CD4-positive, alpha-beta T cell (primary cell): ENCODE results near the gene HRG. TPM values are rescaled to one million over a fixed set of nuclear protein-coding genes. Genes with fewer than 3 reads are reported as not detected.

Experiments used
- ATAC-seq: fragments of 200-7000 bp; cut with Tn5 transposase; one replicate; pipeline ENCODE4 v1.10.0; 2022; ENCODE audit warnings: mild to moderate bottlenecking; ENCODE audit not compliant: poor library complexity
- CTCF ChIA-PET: fragments of 350-600 bp; sonication (Branson Sonifier 250); formaldehyde crosslinking; loops from one replicate; lab custom pipeline; 2021; ENCODE audit warnings: antibody characterized with exemption, inconsistent platforms; lab: Charles Lee
- POLR2A ChIA-PET: fragments of 350-600 bp; sonication (Branson Sonifier 250); formaldehyde crosslinking; loops from one replicate; lab custom pipeline; 2021; ENCODE audit warnings: antibody characterized with exemption, inconsistent platforms; lab: Charles Lee
- DNase-seq, 14 experiments: peaks; one replicate each; pipeline ENCODE4 v3.0.0-alpha.2; 2013 to 2020; ENCODE audit warnings: mixed read lengths in 2 of 14
- H3K27ac ChIP-seq, 2 donors: one replicate each; pipeline versions ENCODE4 v1.5.1 to v1.7.0; 2013; ENCODE audit warnings: low read length in 2 of 2, low read depth in 1 of 2, mild to moderate bottlenecking in 1 of 2
- H3K27me3 ChIP-seq, 2 experiments: 1 replicate in 1 of 2; 2 replicates in 1 of 2; pipeline versions ENCODE4 v1.6.1 to v1.7.0; 2013; ENCODE audit warnings: low read length in 2 of 2, control low read depth in 1 of 2, mild to moderate bottlenecking in 1 of 2, moderate library complexity in 1 of 2; ENCODE audit not compliant: insufficient read depth in 2 of 2, control insufficient read depth in 1 of 2
- H3K36me3 ChIP-seq: one replicate; pipeline ENCODE4 v1.6.1; 2013; ENCODE audit warnings: low read length, control low read depth; ENCODE audit not compliant: insufficient read depth
- H3K4me1 ChIP-seq: one replicate; pipeline ENCODE4 v1.6.1; 2013; ENCODE audit warnings: low read length, control low read depth; ENCODE audit not compliant: insufficient read depth
- H3K4me3 ChIP-seq: one replicate; pipeline ENCODE4 v1.5.1; 2013; ENCODE audit warnings: mild to moderate bottlenecking, low read length, moderate library complexity
- H3K9me3 ChIP-seq, 2 experiments: 1 replicate in 1 of 2; 2 replicates in 1 of 2; pipeline versions ENCODE4 v1.6.1 to v1.7.0; 2013; ENCODE audit warnings: low read length in 2 of 2, mild to moderate bottlenecking in 2 of 2, control low read depth in 1 of 2, moderate library complexity in 1 of 2; ENCODE audit not compliant: control insufficient read depth in 1 of 2, insufficient read depth in 1 of 2
- H3K27ac Mint-ChIP-seq: one replicate; pipeline ENCODE4 v1.8.0; 2020; ENCODE audit warnings: mixed read lengths
- H3K27me3 Mint-ChIP-seq: one replicate; pipeline ENCODE4 v1.8.0; 2021; ENCODE audit warnings: mixed read lengths
- H3K36me3 Mint-ChIP-seq: one replicate; pipeline ENCODE4 v1.8.0; 2021; ENCODE audit warnings: low read depth, mixed read lengths
- H3K4me1 Mint-ChIP-seq: one replicate; pipeline ENCODE4 v1.8.0; 2021; ENCODE audit warnings: low read depth, mixed read lengths
- H3K4me3 Mint-ChIP-seq: one replicate; pipeline ENCODE4 v1.8.0; 2020; ENCODE audit warnings: mild to moderate bottlenecking, mixed read lengths
- H3K9me3 Mint-ChIP-seq: one replicate; pipeline ENCODE4 v1.8.0; 2020; ENCODE audit warnings: mixed read lengths
- intact Hi-C, 2 experiments: fragments of 100-400 bp; cut with DNase I in 1 of 2; cut with micrococcal nuclease in 1 of 2; formaldehyde crosslinking; loops; one replicate each; pipeline versions ENCODE4 v1.15.1 to v1.9.0; 2023 to 2025; cut with DNase I, micrococcal nuclease
- total RNA-seq, 174 experiments: library from RNA in 2 of 174; stranded (reverse) in 2 of 174; gene quantifications; one replicate each; pipeline ENCODE4 v1.2.3 and lab custom pipeline; 2021 to 2026
- TF ChIP-seq, protein P1 (sequence below): fragments of 200-600 bp; IDR thresholded peaks from one replicate; pipeline ENCODE4 v1.8.0; 2022; ENCODE audit warnings: antibody characterized with exemption, mild to moderate bottlenecking

HRG gene
- total RNA-seq, 2 experiments from 2014 or later: not detected

GRCh38 chr3:186679151-186679550 is 13.3 kb downstream of the HRG start:
- H3K36me3 ChIP-seq: no peaks in the 10 kb centered on the region
- POLR2A ChIA-PET: no interaction called here
- H3K27ac Mint-ChIP-seq: no peak overlapping the region
- no peak overlapping the region for H3K4me3 ChIP-seq
- H3K4me1 Mint-ChIP-seq: no peaks in the 10 kb centered on the region
- TF ChIP-seq, protein P1, sequence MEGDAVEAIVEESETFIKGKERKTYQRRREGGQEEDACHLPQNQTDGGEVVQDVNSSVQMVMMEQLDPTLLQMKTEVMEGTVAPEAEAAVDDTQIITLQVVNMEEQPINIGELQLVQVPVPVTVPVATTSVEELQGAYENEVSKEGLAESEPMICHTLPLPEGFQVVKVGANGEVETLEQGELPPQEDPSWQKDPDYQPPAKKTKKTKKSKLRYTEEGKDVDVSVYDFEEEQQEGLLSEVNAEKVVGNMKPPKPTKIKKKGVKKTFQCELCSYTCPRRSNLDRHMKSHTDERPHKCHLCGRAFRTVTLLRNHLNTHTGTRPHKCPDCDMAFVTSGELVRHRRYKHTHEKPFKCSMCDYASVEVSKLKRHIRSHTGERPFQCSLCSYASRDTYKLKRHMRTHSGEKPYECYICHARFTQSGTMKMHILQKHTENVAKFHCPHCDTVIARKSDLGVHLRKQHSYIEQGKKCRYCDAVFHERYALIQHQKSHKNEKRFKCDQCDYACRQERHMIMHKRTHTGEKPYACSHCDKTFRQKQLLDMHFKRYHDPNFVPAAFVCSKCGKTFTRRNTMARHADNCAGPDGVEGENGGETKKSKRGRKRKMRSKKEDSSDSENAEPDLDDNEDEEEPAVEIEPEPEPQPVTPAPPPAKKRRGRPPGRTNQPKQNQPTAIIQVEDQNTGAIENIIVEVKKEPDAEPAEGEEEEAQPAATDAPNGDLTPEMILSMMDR: no peak
- DNase-seq (no peak), ATAC-seq (no peak)
- peaks cover 74% of the 10 kb centered on the region for H3K27me3 Mint-ChIP-seq
- H3K27ac ChIP-seq: no peak overlapping the region
- no peaks in the 10 kb centered on the region for H3K9me3 Mint-ChIP-seq
- H3K4me1 ChIP-seq: no peaks in the 10 kb centered on the region
- intact Hi-C loops: no loop called here
- peaks cover 0 to 8% of the 10 kb centered on the region in 2 experiments for H3K9me3 ChIP-seq
- H3K36me3 Mint-ChIP-seq: no peaks in the 10 kb centered on the region
- CTCF ChIA-PET: no interaction called here
- H3K4me3 Mint-ChIP-seq: no peak overlapping the region
- H3K27me3 ChIP-seq: peaks cover 6 to 13% of the 10 kb centered on the region in 2 experiments

- Histone ChIP-seq H3K27me3 (peaks cover 9 to 13% of the 10 kb centered on the region in 2 experiments), H3K4me1 (no peaks in the 10 kb centered on the region), H3K9me3 (peaks cover 0 to 9% of the 10 kb centered on the region in 2 experiments), H3K4me3 (no peak overlapping the region), H3K27ac (no peak overlapping the region), H3K36me3 (no peaks in the 10 kb centered on the region)
- H3K9me3 Mint-ChIP-seq: no peaks in the 10 kb centered on the region
- H3K4me1 Mint-ChIP-seq: no peaks in the 10 kb centered on the region
- peaks cover 63% of the 10 kb centered on the region for H3K27me3 Mint-ChIP-seq
- CTCF ChIA-PET: no interaction called here
- POLR2A ChIA-PET: no interaction called here
- H3K27ac Mint-ChIP-seq: no peak overlapping the region
- intact Hi-C loops: no loop called here
- TF ChIP-seq, protein P1: no peak
- DNase-seq (no peak), ATAC-seq (no peak)
- H3K36me3 Mint-ChIP-seq: no peaks in the 10 kb centered on the region
- no peak overlapping the region for H3K4me3 Mint-ChIP-seq
Observed at GRCh38 chr3:186680869-186681268, 15.1 kb downstream of the HRG start.

DNA sequence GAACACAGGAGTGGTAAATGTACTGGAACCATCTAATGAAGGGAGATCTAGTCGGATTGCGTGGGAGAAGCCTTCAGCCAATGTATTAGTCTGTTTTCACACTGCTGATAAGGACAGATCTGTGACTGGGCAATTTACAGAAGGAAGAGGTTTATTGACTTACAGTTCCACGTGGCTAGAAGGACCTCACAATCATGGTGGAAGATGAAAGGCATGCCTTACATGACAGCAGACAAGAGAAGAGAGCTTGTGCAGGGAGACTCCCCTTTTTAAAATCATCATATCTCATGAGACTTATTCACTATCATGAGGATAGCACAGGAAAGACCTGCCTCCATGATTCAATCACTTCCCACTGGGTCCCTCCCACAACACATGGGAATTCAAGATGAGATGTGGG is 17.0 kb downstream of the HRG start:
- Mint-ChIP-seq H3K27ac (no peak overlapping the region), H3K27me3 (peaks cover 63% of the 10 kb centered on the region), H3K36me3 (no peaks in the 10 kb centered on the region), H3K4me1 (no peaks in the 10 kb centered on the region), H3K9me3 (no peaks in the 10 kb centered on the region), H3K4me3 (no peak overlapping the region)
- intact Hi-C loops: no loop called here
- TF ChIP-seq, protein P1: no peak
- H3K4me3 ChIP-seq: no peak overlapping the region
- no peaks in the 10 kb centered on the region for H3K4me1 ChIP-seq
- peaks cover 0 to 9% of the 10 kb centered on the region in 2 experiments for H3K9me3 ChIP-seq
- H3K36me3 ChIP-seq: no peaks in the 10 kb centered on the region
- POLR2A ChIA-PET: no interaction called here
- H3K27me3 ChIP-seq: peaks cover 11 to 13% of the 10 kb centered on the region in 2 experiments
- H3K27ac ChIP-seq: no peak overlapping the region
- DNase-seq: no peak
- ATAC-seq: no peak
- CTCF ChIA-PET: no interaction called here
